Stimulated activated CD8-positive, alpha-beta memory T cell treated with anti-CD3 and anti-CD28 coated beads, Interleukin-2, amount 100 ng/mL, for 48 hours (primary cell): ENCODE data around the gene VAT1L.
"Not testable (repeated sequence)": the region's sequence is repeated elsewhere in the genome, so short reads cannot be mapped to it uniquely, and the experiment has no call there.

Source experiments
- DNase-seq, 2 donors: peaks; one replicate each; pipeline ENCODE4 v3.0.0-alpha.2; 2020; ENCODE audit warnings: low read depth in 2 of 2

The VAT1L gene

DNA sequence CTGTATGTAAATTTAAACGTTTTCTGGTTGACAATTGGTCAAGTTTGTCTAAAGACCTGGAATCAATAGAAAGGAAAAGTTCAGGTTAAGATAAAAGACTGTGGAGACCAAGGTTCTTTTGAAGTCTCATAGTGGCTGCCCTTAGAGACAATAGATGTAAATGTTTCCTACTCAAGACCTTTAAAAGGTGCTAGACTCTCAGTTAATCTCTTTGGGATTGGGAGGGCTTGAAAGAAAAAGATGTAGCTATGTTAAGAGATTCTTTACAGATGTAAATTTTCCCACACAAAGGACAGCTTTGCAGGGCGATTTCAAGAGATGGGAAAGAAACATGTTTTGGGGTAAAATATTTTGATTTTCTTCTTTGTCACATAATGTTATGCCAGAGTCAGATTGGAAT is 204.0 kb downstream of the VAT1L start:
- DNase-seq: not testable (repeated sequence)

- no peak for DNase-seq
Observed at GRCh38 chr16:77993111-77993985, 205.0 kb downstream of the VAT1L start.

DNA sequence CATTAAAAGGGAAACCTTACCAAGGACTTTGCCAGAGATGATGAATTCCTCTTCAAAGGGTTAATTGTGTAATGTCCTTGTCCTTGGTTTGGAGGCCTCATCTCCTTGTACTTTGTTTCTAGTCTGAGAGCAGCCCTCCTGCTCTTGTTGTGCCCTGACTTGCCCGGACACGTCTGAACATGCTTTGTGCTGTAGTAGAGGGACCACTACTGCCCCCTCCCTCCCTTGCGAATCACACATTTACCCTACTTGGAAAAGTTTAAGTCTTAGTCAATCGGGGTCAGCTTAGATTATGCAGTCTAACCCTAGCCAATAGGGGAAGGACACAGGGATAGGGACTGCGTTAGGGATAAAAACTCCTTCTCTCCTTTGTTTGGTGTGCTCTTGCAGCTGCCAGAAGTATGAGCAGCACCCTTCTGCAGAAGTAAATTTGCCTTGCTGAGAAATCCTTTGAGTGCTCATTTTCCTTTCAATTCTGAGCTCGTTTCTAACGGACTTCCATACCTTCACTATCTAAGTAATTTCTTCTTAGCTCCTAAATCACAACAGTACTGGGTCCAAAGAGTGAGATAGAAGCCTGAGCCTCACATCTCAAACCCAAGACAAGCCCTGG is 207.6 kb downstream of the VAT1L start:
- no peak for DNase-seq

DNA sequence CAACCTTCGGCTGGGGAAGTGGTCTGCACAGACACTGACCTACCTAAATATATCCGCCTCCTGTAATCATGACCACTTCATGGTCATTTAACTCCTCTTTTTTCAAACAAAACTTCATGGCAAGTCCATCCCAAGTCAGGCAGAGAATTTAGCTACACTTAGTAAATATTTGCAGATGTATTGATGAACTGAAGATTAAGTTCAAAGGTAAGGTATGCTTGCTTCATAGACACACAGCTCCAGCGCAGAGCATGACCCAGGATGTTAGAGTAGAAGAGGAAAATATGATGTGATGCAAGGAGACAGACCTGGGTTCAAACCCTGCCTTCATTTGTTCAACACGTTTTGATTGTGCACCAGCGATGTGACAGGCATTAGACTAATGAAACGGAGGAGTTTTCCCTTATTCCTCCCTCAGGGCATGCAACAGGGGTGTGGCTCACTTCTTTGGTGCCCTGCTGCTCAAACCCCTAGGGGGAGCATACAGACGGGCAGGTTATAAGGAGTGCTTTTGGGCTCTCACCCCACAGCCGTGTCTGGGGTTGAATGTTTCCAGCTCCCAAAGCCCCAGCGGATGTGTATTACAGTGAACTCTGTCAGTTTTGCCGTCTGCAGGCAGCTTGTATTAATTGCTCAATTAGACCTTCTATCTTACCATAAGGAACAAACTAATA is 210.1 kb downstream of the VAT1L start:
- DNase-seq: no peak

GRCh38 chr16:78001451-78002025 is 213.2 kb downstream of the VAT1L start:
- no peak for DNase-seq

DNA sequence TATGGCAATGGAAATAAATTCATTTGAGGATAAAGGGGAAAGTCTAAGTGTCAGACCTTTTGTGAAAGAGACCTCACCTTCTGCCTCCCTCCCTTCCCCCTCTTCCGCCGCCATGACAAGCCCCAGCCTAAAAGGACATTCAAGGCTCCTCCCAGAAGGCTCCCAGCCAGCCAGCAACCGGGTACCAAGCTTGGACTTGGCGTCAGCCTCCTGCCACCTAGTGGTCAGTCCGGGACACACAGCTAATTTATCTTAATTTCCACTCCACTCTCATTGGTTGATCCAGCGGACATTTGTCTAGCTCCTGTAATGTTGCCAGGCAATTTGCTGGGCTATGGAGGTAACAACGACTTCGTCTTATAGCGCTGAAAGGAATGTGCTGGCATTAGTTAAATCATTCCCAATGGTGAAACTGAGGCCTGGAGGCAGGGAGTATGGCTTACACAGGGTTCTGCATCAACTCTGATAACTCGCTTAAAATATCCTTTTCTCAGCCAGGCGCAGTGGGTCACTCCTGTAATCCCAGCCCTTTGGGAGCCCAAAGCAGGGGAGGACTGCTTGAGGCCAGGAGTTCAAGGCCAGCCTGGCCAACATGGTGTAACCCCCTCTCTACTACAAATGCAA is 214.7 kb downstream of the VAT1L start:
- peak; percentile 55 to 64 for DNase-seq

DNA sequence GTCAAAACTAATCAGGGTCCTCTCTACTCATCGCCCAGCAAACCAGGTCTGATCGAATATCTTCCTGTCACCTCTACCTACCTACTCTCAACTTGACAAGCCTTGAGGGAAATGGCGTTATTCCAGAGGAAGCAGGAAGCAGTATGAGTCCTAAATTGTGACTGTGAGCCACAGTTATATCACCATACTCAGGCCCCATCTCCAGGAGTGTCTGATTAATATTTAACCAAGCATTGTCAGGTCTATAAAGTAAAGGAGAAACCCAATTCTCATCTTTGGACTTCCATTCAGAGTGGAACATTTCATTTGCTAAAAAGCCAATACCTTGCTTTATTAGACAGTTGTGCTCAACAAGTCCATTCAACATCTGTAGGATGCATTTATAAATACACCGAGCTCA is 216.2 kb downstream of the VAT1L start:
- DNase-seq: no peak

GRCh38 chr16:78005881-78006280 is 217.5 kb downstream of the VAT1L start:
- no peak for DNase-seq

DNA sequence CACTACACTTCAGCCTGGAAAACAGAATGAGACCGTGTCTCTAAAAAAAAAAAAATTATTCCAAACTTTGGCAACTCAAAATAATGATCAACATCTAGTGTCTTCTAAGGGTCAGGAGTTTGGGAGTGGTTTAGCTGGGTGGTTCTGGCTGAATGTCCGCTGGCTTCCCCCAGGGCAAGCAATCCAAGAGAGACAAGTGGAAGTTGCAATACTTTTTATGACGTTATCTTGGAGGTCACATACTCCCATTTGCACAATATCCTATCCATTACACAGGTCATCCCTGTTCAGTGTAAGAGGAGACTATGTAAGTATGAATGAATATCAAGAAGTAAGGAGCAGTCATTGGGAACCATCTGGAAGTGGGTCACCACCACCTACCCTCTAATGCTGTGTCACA is 218.8 kb downstream of the VAT1L start:
- DNase-seq: no peak

GRCh38 chr16:78022347-78023060 is 234.1 kb downstream of the VAT1L start, which contains the start of gene CLEC3A:
Gene CLEC3A, plus strand, starts transcription at chr16:78022548. Its CDS starts 79 bp downstream, at chr16:78022627.
- no peak for DNase-seq

DNA sequence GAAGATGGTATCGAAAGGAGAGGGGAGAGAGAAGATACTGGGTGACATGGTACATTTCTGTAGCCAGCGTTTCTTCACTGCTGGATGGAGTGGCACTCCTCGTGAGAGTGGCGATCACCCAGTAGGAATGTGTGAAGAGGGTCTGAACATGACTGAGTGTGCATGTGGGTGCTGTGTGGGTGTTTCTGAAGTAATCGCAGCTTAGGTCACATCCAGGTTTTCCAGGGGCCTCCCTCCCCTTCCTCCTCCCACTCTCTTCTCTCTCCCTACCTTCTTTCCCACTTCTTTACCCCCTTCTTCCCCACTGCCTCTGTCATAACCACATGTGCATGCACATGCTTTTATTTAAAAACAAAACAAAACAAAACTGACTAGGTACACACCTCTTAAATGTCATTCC is 235.8 kb downstream of the VAT1L start:
- no peak for DNase-seq

DNA sequence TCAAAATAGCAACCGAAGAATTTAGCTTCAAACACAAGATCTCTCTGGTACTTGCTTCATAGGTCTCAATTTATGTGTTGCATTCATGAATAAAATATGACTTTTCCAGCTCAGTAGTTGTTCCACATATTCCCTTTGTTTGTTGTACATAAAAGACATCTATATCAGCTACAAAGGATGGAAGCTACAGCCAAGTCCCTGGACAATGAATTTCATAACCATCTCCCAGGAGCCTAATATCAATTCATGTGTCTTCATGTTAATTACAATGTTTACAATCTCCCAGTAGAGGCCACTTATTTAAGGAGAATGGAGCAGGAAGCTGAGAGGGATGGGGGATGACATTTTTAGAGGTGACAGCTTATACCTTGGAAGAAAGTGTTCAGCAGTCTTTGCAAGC is 237.3 kb downstream of the VAT1L start:
- DNase-seq: no peak

DNA sequence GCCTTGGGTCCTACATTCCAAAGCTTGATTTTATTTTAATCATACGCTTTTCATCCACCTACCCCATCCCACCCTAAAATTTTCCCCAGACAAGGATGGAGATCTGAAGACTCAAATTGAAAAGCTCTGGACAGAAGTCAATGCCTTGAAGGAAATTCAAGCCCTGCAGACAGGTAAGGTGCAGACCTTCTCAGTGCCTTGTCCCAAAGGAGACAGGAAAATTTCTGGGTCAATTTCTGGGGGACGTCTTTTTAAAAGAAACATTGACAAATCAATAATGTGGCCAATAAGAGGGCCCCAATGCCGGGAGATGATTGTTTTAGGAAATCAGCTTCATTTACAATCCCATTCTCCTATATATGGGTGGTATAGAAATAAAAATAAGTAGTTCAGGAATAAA is 239.7 kb downstream of the VAT1L start:
- DNase-seq: no peak
